Activated effector memory CD4-positive, alpha-beta T cell treated with anti-CD3 and anti-CD28 coated beads, Interleukin-2, amount 50 U/mL, for 16 hours (primary cell): ENCODE measurements around the gene IDUA.
"Not testable (repeated sequence)": the region's sequence is repeated elsewhere in the genome, so short reads cannot be mapped to it uniquely, and the experiment has no call there.

Experiments used
- DNase-seq: peaks from one replicate; pipeline ENCODE4 v3.0.0-alpha.2; 2020

Gene IDUA

GRCh38 chr4:986879-987623 lies at the start of gene IDUA:
Gene IDUA (plus strand): TSS chr4:987044. CDS start chr4:987085, 41 bp downstream.
- DNase-seq = peak; percentile 94

DNA sequence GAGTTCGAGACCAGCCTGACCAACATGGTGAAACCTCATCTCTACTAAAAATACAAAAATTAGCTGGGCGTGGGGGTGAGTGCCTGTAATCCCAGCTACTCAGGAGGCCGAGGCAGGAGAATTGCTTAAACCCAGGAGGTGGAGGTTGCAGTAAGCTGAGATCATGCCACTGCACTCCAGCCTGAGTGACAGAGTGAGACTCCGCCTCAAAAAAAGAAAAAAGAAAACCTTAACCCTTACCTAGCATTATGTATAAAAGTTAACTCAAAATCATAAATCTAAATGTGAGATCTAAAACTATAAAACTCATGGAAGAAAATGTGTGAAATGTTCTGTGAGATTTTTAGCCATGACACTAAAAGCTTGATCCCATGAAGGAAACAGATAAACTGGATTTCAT lies 47.3 kb upstream of the IDUA start:
- not testable (repeated sequence) for DNase-seq

- peak; percentile 33 for DNase-seq
Measured at GRCh38 chr4:945274-946102, 41.4 kb upstream of the IDUA start.

DNA sequence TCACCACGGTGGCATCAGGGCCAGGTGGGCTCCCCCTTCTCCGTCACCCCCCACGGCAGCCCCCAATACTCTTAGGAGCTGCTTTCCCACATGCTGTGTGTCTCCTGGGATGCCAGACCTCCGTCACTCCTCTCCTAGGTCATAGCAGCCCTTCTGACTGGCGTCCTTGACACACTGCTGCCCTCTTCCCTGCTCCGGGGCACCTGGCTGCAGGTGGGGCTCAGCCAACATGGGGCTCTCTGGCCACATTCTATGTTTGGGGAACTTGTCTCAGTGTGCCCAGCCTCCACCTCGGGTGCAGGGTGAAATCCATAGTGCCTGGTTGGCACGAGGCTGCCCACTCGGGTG lies 40.8 kb upstream of the IDUA start:
- peak; percentile 33 for DNase-seq

DNA sequence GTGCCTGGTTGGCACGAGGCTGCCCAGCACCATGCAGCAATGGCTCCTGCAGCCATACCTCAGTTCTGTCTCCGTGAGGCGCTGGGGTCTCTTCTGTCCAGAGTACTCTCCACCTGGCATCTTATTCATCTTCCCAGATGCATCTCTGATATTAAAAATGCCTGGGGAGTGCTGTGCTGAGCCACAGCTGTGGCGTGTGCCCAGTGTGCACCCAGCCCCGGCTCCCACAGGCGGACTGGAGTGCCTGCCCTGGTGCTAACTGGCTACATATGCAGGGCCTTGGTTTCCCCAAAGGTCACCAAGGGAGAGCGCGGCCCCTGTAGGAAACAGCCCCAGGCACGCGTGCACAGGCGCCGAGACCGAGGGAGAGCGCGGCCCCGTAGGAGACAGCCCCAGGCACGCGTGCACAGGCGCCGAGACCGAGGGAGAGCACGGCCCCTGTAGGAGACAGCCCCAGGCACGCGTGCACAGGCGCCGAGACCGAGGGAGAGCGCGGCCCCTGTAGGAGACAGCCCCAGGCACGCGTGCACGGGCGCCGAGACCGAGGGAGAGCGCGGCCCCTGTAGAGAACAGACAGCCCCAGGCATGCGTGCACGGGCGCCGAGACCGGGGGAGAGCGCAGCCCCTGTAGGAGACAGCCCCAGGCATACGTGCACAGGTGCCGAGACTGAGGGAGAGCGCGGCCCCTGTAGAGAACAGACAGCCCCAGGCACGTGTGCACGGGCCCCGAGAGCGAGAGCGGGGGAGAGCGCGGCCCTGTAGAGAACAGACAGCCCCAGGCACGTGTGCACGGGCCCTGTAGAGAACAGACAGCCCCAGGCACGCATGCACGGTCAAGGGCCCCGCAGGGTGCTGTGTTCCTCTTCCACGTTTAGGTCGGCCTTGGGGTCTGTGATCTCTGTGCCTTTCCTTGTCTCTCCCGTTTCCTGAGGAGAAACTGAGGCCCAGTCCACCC lies 40.0 kb upstream of the IDUA start:
- DNase-seq = peak; percentile 36

DNA sequence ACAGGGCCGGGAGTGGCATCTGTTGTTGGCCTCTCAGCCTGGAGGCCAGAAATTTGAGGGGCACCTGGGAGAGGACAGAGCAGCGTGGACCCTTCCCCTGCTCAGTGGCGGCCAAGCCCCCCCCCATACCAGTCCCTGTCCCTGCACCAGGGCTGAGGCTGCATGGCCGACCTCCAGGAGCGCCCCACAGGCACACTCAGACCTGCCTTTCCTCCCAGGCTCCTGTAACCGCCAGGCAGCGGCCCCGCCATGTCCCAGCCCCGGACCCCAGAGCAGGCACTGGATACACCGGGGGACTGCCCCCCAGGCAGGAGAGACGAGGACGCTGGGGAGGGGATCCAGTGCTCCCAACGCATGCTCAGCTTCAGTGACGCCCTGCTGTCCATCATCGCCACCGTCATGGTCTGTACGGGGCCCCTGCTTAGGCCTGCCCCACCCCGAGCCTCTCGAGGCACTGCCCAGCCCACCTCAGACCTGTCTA lies 39.3 kb upstream of the IDUA start:
- no peak for DNase-seq

DNA sequence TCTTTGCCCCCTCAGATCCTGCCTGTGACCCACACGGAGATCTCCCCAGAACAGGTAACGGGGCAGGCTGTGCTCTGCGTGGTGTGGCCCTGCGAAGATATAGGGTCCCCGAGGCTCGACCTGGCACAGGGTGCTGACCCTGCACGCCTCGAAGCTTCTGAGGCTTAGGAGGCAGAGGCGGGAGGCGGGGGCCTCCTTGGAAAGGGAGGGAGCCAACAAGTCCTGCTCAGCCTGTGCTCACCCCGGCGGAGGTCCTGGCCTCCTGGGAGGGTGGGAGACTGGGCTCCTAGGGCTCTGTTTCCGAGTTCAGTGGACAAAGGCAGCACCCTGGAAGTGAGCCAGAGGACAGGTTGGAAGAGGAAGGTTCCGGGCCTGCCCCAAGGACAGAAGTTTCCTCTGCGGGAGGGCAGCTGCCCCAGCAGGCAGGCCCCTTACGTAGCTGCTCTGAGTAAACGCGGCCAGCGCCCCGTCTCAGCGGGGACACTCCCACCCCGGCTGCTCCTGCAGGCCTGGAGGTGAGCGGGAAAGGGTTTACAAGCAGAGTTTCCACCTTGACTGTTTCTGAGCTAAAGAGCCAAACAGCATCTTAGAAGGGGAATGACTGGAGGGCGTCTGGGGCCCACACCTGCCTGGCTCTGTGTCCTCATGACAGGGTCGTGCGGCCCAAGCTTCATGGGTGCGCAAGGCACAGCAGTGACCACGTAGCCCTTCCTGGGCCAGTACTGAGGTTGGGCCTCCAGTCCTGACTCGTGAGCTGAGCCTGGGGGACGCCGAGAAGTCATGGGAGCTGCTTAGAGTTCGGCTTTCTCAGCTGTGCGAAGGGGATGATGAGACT lies 38.5 kb upstream of the IDUA start:
- peak; percentile 55 for DNase-seq

DNA sequence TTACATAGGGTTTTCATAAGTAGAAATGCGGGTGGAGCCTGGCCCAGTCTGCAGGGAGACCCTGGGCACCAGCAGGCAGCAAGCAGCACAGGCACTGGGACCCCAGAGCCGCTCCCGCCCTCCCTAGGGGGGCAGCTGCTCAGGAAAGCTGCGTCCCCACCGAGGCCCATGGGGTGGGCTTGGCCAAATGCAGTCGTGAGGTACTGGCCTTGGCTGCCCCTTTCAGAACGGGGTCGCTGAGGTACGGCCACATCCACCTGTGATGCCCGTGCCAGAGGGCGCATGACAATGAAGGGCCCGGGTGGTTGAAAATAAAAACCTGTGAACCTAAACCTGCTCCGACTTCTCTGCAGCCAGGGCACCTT lies 37.9 kb upstream of the IDUA start:
- DNase-seq = peak; percentile 58

DNA sequence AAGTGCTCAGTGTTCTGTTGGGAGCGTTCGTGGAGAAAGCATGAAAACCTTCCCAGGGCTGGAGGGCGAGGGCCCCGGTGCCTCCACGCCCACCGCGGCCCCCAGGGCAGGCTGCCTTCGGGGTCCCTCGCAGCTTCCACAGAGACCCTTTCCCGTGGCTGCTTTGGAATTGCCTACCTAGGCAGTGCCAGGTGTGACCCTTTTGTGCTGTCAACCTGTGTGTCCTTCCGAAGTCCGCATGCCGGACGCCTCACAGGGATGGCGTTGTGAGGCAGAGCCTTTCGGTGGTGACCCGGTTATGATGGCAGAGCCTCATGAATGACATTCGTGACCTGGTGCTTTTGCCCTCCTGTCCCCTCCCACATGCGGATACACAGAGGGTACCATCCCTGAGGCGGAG lies 37.2 kb upstream of the IDUA start:
- peak; percentile 44 for DNase-seq

DNA sequence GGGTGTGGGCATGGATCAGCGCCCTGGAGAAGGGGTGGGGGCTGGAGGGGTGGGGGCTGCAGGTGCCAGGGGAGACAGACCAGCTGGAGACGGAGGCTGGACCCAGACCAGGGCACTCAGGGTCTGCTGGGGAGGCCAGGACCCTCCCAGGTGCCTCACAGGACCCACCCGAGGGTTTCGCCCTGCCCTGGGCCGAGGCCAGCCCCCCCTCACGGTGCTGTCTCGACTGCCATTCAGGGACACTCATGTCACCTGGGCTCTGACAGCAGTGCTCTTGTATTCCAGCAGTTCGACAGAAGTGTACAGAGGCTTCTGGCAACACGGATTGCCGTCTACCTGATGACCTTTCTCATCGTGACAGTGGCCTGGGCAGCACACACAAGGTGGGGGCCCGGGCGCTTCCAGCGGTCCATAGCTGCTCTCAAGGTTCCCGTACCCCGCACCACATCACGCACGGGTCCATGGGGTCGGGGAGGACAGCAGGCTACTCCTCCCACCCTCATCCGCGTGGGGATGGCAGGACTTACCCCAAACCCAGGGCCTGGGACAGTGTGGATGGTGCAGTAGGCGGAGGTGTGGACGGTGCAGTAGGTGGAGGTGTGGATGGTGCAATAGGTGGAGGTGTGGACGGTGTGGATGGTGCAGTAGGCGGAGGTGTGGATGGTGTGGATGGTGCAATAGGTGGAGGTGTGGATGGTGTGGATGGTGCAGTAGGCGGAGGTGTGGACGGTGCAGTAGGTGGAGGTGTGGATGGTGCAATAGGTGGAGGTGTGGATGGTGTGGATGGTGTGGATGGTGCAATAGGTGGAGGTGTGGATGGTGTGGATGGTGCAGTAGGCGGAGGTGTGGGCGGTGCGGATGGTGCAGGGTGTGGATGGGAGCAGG lies 36.5 kb upstream of the IDUA start:
- DNase-seq = peak; percentile 46

- peak; percentile 28 for DNase-seq
Measured at GRCh38 chr4:951186-951585, 35.7 kb upstream of the IDUA start.

DNA sequence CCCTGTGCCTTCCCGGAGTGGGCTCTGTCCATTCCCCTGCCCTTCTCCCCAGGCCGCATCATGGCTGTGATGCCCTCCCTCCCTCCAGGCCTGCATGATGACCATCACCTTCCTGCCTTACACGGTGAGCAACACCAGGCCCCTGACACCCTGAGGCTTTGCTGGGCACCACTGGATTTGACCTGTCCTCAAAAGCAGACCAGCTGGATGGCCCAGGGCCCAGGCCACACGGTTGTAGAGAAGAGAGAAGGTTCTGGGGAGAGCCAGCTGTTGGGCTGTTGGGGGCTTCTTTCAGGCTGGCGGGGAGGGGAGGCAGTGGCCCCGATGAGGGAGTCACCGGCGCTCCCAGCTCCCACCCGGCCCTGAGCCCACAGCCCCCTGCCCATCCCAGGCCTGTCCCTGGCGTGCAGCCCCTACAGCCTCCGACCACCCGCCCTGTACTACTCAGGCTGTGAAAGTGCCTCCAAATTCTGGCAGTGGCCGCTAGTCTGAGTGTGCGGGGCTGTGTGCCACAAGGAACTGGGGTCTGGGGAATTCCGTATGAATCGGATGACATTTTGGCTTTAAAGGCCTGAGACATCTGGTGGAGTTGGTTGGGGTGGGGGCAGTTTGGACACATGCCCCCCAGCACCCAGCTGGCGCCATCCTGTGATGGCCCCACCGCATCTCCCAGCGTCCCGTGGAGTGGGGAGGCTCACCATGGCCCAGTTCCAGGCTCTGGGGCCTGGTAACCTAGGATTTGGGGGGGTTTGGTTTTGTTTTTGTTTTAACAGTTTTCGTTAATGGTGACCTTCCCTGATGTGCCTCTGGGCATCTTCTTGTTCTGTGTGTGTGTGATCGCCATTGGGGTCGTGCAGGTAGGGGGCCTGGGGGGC lies 35.0 kb upstream of the IDUA start:
- DNase-seq = peak; percentile 60

DNA sequence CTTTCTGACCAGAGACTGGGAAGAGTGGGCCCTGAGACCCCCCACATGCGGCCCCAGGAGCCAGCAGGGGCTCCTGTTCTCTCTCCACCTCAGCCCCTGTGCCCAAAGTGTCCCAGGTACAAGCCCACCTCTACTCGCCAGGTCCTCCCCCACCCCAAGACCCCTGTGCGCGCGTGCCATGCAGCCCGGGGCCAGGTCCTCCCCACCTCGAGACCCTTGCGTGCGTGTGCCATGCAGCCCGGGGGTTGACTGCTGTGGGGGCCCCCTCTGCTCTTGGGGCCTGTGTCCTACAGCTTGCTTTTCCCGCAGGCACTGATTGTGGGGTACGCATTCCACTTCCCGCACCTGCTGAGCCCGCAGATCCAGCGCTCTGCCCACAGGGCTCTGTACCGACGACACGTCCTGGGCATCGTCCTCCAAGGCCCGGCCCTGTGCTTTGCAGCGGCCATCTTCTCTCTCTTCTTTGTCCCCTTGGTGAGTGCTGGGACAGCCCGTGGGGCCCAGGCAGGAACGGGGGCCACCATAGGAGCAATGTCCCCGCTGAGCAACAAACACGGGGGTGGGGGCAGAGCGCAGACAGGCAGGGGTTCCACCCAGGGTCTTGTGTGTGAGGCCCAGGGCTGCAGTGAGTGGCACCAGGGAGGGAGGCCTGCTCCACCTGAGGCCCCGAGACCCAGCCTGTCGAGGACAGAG lies 33.8 kb upstream of the IDUA start:
- peak; percentile 57 for DNase-seq

DNA sequence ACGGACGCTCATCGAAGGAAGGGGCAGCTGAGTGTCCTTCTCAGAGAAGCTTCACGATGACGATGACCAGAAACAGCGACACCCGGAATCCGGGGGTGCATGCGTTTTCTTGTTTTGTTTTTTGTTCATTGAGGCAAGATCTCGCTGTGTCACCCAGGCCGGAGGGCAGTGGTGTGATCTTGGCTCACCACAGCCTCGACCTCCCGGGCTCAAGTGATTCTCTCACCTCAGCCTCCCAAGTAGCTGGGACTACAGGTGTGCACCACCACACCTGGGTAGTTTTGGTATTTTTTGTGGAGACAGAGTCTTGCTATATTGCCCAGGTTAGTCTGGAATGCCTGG lies 33.3 kb upstream of the IDUA start:
- peak; percentile 54 for DNase-seq

GRCh38 chr4:954211-955020 lies 32.4 kb upstream of the IDUA start:
- peak; percentile 41 for DNase-seq

GRCh38 chr4:955161-955921 lies 31.5 kb upstream of the IDUA start:
- peak; percentile 53 for DNase-seq

DNA sequence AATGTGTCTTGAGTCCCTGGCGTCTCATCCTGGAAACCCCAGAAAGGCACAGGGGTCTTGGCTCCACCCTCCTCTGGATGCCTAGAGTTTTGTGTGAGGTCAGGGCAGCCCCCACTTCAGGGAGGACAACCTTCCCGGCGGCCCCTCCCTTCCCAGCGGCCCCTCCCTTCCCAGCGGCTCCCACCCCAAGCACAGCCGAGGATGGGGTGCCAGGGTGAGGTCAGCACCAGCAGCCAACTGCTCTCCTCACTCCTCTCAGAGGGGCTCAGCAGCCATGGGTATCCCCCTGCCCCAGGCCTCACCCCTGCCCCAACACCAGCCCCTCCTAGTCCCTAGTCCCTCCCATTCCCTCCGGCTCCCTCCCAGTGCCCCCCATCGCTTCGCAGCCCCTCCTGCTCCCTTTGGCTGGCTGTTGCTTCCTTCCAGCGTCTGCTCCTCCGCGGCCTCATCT lies 30.9 kb upstream of the IDUA start:
- DNase-seq = peak; percentile 42
